Stimulated activated CD8-positive, alpha-beta memory T cell treated with anti-CD3 and anti-CD28 coated beads, Interleukin-7, amount 100 ng/mL, for 4 hours (primary cell): ENCODE measurements around the gene CSAD.
"Not testable (repeated sequence)": the region's sequence is repeated elsewhere in the genome, so short reads cannot be mapped to it uniquely, and the experiment has no call there.

ENCODE experiments used
- DNase-seq, 2 donors: peaks; one replicate each; pipeline ENCODE4 v3.0.0-alpha.2; 2020; ENCODE audit warnings: low read depth in 2 of 2

Gene CSAD

DNA sequence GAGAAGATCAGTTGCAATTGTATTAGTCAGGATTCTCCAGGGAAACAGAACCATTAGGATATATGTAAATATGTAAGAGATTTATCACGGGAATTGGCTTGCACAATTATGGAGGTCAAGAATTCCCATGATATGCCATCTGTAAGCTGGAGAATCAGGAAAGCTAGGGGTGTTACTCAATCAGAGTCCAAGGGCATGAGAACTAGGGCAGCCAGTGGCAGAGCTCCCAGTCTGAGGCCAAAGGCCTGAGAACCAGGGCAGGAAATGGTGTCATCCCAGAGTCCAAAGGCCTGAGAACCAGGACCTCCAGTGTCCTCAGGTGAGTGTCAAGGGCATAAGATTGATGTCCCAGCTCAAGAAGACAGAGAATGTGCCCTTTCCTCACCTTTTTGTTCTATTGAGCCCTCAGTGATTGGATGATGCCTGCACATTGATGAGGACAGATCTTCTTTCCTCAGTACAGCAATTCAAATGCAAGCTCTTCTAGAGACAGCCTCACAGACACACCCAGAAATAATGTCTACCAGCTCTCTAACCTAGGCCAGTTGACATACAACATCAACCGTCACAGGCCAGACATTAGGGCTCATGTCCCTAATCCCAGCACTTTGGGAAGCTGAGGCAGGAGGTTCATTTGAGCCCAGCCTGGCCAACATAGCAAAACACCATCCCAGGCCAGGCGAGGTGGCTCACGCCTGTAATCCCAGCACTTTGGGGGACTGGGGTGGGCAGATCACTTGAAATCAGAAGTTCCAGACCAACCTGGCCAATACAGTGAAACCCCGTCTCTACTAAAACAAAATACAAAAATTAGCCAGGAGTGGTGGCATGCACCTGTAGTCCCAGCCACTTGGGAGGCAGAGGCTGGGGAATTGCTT is 35.1 kb downstream of the CSAD start:
- no peak for DNase-seq

DNA sequence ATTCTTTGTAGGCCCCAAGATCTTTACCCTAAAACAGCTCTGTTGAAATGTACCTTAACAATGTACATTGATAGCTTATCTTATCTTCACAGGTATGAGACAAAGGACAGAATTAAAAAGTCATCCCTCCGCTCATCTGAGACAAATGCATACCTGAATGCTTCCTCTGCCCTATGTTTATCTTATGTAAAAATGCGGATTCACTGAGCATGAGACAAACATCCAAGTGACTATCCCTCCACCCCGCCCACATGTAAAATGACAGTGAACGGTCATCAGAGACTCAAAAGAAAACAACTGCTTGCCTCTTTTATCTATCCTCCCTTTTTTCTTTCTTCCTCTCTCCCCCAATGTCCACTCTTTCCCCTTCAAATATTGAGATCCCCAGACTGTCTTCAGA is 37.4 kb downstream of the CSAD start:
- no peak for DNase-seq

DNA sequence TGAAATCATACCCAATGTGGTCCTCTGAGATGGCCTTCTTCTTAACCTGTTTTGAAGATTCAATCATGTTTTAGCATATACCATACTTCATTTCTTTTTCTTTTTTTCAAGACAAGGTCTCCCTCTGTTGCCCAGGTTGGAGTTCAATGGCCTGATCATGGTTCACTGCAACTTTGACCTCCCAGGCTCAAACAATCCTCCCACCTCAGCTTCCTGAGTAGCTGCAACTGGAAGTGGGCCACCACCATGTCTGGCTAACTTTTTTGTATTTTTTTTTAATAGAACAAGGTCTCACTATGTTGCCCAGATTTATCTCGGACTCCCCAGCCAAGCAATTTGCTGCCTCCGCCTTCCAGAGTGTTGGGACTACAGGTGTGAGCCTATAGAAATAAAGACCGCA is 47.0 kb downstream of the CSAD start:
- no peak for DNase-seq

DNA sequence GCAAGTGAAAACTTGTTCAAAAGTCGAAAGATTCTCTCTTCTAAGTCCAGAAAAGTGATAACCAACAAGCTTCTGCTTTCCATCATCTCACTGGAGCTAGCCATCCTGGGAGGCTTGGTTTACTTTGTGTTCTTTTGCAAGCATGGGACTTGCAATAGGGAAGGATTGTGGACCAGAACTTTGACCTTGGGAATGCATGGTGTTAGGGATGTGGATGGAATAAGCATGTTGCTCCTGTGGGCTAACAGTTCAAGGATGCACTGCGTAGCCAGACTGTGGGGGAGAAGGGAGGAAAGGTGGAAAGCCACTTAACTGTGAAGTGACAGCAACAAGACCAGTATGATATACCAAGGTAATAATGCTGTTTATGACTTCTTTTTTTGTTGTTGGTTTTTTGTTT is 48.9 kb downstream of the CSAD start:
- no peak for DNase-seq

DNA sequence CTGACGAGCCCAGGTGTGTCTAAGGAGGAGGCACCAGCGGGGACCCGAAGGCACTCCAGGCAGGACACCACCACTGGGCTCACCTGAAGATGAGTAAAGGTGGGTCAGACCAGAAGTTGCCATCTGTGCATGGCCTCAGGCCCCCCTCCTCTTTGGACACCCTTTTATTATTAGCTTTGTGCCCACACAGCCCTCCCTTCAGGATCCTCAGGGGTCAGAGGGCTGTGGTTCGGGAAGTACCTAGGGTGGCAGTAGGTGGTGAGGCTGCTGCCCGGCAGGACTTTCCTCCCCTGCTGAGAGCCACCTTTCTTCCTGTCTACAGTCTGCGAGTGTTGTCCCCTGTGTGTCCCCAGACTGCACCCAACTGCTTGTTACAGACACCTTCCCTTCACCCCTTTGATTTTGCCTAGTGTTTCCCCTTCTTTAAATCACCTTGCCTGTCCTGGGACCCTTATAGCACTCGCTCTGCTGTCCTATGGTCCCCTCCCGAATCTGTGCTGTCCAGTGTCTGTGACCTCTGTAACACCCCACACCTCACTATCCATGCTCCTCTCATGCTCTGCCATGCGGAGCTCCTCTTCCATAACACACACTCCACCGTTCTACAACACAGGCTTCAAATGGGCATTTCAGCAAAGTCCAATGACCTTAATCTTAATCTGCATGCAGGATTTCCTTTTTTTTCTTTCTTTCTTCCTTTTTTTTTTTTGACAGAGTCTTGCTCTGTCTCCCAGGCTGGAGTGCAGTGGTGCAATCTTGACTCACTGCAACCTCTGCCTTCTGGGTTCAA is 51.8 kb downstream of the CSAD start:
- no peak for DNase-seq

DNA sequence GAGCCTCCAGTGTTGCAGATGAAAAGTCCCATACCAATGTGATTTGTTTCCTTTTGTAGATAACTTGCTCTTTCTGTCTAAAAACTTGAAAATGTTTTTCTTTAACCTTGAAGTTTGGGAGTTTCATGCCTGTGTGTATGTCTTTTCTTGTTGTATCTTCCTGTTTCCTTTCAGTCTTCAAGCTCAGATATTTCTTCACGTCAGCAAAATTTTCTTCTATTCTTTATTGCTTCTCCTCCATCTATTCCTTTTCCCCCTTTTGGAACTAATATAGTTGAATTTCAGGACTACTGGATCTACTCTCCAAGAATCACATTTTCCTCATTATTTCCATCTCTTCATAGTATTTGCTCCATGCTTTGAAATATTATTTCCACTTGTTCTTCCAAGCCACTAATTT is 53.6 kb downstream of the CSAD start:
- no peak for DNase-seq

DNA sequence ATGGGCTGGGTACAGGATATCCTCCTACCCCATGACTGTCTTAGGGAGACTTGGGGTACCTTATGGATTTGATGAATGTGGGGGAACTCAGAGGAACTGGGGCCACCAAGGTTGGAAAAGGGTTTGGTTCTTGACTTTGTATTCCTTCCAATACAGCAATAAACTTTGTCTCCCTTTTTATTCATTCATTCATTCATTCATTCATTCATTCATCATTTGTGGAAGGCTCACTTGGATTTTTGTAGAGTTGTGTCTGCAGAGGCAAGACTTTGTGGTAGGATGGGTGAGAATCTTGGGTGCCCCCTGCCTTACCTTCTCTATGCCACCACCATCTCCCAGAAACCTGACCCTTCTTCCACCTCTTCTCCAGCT is 56.4 kb downstream of the CSAD start:
- DNase-seq, result no peak

DNA sequence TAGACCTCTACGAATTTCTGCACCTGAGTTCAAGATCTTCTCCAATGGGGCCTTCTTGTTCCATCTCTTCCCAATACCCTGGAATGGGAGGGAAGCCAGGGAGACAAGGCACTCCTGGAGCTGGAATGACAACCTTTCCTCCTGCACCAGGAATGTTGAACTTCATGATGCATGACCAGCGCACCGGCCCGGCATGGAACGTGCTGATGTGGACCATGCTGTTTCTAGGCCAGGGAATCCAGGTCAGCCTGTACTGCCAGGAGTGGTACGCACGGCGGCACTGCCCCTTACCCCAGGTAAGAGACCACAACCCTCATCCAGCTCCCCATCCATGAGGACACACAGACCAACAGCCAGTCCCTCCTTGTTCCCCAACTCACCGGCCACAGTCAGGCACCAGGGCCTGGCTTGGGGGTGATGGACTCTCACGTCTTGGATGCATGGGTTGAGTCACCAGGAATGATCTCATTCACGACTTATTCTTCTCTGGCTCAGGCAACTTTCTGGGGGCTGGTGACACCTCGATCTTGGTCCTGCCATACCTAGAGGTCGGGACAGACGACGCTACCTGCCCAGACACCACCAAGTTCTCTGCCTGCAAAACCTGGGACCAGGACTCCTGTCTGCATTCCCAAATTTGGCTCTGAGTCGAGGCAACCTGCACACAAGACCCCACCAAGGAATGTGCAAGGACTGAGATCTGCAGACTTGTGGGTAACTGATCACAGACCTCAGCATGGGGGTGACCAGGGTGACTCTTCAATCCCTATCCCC is 57.0 kb downstream of the CSAD start:
- no peak for DNase-seq

DNA sequence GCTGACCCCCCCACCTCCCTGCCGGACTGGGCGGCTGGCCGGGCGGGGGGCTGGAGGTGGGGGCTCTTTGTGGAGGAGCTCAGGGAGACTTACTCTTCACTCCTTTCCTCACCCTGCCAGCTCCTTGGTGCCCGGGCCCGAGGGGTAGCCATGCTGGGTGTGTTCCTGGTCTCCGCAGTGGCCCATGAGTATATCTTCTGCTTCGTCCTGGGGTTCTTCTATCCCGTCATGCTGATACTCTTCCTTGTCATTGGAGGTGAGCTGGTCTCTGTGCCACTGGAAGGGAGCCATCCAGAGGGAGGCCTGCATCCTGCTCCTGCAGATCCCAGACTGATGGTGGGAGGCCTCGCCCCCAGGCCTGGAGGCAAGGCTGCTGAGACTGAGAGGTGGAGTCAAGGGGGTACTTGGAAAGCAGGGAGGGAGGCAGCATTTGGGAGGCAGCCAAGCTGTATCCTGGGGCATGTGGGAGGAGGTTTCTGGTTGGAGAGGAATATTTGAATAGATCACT is 57.7 kb downstream of the CSAD start:
- no peak for DNase-seq

DNA sequence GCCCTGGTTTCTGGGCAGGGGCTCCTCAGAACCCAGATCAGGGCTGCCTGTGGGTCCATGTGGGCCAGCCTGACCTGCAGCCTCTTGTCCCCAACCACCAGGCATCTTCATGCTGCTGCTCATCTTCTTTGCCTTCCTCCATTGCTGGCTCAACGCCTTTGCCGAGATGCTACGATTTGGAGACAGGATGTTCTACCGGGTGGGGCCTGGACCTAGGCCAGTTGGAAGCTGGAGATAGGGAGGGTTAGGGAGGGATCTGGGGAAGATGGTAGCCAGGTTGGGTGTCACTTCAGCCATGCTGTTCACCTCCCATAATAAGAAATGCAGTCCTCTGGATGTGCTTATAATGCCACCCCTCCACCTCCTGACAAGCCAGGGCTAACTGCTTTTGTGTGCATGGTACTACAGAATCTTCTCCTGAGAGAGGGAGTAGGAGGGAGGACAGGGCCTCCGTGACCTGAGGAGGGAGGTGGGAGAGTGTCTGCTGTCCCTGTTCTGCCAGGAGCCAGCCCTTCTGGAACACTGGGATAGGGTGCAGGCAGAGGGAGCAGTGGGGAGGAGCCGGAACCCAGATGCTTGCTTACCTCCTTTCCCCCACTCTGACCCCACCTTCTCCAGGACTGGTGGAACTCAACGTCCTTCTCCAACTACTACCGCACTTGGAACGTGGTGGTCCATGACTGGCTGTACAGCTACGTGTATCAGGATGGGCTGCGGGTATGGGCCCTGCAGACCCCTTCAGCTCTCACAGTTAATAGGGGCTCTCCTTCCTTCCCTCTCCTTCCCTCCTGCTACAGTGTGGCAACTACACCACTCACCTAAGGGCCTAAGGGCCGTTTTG is 59.8 kb downstream of the CSAD start:
- DNase-seq, result no peak

DNA sequence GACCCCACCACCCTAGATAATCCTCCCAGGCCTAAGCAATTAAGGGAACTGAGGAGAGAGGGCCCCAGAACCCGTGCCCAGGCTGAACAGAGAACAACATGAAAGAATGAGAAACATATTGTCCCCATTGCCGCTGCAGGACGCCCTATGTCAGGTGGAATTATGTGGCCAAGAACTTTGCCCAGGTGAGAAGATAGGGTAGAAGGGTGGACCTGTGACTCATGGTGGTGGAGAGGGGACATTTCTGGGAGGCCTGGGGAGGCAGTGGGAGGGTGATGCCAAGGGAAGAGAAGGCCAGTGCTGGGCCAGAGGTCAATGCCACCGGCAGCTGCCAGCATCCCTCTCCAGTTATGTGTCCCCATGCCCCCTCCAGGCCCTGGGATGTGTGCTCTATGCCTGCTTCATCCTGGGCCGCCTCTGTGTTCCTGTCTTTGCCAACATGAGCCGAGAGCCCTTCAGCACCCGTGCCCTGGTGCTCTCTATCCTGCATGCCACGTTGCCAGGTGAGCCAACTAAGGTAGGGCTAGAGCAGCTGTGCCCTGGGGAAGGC is 61.9 kb downstream of the CSAD start:
- DNase-seq, result no peak

DNA sequence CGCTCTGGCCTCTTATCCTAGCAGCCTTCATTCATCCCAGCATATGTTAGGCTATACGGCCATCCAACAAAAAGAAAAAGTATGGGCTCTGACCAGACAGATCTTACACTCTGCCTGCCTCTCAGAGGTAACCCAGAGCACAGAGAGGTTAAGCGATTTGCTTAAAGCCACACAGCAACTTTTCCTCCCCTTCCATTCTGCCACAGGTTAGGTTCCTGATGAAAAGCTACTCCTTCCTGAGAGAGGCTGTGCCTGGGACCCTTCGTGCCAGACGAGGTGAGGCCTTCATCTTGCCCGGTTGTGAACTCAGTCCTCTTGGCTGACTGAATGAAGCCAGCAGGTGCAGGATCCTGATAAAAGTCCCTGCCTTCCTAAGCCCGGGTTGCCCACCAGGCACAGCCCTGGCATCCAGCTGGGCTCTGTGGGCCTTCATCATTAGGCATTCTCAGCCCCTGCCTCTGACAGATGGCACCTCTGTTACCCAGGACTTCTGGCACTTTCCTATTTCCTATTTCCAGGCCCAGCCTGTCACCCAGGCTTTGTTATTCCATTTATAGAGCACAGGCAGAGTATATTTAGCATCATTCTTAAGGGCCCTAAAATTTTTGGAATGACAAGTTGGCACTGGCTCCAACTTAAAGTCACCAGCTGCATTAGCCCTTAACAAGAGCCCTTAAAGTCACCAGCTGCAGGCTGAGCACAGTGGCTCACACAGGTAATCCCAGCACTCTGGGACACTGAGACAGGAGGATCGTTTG is 64.7 kb downstream of the CSAD start:
- DNase-seq, result no peak

DNA sequence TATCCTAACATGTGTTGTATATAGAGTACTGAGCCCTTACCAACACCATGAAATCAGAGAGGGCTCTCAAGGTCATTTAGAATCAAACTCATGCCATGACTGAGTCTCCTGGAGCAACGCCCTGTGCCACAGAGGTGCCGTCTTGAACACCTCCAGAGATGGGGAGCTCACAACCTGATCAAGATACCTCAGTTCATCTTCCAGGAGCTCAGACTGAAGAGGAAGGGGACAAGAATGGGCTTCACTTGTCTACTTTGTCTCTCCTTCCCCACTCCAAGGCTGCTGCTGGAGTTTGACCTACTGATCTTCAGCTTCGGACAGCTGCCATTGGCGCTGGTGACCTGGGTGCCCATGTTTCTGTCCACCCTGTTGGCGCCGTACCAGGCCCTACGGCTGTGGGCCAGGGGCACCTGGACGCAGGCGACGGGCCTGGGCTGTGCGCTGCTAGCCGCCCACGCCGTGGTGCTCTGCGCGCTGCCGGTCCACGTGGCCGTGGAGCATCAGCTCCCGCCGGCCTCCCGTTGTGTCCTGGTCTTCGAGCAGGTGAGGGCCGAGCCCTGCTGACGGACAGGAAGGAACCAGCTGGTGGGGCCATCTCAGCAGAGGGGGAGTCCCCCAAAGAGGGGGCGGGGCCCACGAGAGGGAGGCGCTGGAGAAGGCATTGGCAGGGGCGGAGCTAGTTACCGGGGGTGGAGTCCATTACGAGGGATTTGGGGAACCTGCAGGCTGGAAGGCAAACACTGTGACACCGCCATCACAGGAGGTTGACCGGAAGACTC is 65.4 kb downstream of the CSAD start:
- no peak for DNase-seq

DNA sequence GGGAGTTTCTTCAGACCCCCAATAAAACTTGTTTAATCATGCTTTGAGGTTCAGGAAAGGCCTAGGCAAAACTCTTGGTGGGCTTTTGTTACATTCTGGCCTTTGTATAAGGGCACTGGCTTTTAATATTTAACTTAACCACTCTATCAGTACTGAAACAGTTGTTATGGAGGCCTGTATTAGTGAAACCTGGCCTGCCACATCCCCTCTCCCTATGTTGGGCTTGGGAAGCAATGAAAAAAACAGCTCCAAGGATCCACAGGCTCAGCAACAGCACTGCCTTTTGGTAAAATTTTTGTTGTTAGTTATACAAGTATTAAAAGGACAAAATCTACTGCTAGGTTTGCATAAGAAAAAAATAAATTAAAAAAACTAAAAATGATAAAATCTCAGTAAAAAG is 66.8 kb downstream of the CSAD start:
- DNase-seq, result no peak

DNA sequence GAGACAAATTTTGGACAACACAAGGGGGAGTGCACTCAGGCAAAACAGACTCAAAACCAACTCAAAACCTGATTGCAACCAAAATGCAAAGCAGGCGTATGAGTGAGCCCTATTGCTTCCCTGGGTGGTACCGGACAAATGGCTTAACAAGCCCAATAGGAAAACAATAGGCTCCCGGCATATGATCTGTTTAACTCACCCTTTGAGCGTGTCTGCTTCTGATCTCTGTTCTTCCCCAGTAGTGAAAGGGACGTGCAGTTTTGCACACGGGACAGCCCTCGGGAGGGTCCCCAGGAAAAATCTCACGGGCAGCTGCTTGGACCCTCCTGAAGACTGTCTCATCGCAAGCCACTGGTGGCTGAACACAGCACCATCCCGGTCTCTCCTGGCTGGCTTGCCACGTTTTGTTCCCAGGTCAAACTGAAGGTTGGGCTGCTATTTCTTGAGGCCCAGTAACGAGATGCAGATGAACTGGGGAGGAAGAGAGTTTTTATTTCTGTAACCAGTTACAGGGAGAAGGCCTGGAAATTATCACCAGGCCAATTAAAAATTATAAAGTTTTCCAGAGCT is 67.5 kb downstream of the CSAD start:
- no peak for DNase-seq

DNA sequence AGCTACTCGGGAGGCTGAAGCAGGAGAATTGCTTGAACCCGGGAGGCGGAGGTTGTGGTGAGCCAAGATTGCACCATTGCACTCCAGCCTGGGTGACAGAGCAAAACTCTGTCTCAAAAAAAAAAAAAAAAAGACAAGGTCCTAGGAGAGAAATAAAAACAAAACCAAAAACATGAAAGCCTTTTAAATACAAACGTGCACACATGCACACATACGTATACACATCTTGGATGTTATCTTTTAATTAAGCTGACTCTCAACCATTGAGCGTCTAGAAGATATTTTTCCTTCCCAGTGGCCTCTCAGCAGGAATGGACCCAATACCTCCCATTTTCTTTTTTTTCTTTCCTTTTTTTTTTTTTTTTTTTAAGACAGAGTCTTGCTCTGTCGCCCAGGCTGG is 68.3 kb downstream of the CSAD start:
- not testable (repeated sequence) for DNase-seq
